K562 (cell line): ENCODE measurements around the gene MAML3.

Source experiments
- CEBPB ChIP-seq: fragments of 450-650 bp; IDR thresholded peaks from 2 replicates; pipeline ENCODE4 v1.6.1; 2016; ENCODE audit warnings: missing genetic modification characterization, missing compliant biosample characterization
- CHD7 ChIP-seq: fragments of 200-600 bp; sonication (generic); IDR thresholded peaks from one replicate; pipeline ENCODE4 v1.6.1; 2012; ENCODE audit warnings: mild to moderate bottlenecking, low read depth, low read length, inconsistent platforms
- GATA2 ChIP-seq: sonication (generic); formaldehyde crosslinking; IDR thresholded peaks from 2 replicates; pipeline ENCODE4 v1.4.0; 2020; ENCODE audit warnings: mild to moderate bottlenecking, missing genetic modification reagents
- GTF2F1 ChIP-seq: IDR thresholded peaks from 2 replicates; pipeline ENCODE4 v1.6.1; 2011; ENCODE audit warnings: low read depth, low read length, improper control_type of control experiment
- MAFF ChIP-seq: IDR thresholded peaks from 2 replicates; pipeline ENCODE4 v1.6.1; 2012; ENCODE audit warnings: low read length, improper control_type of control experiment
- NFRKB ChIP-seq: fragments of 450-650 bp; IDR thresholded peaks from 2 replicates; pipeline ENCODE4 v1.6.1; 2016; ENCODE audit warnings: low read depth
- ZBTB40 ChIP-seq, 2 experiments: fragments of 450-650 bp in 1 of 2; sonication (generic) in 1 of 2; formaldehyde crosslinking in 1 of 2; IDR thresholded peaks; 2 replicates each; pipeline versions ENCODE4 v1.7.1 to v1.9.0; 2016 to 2022; ENCODE audit warnings: inconsistent platforms in 1 of 2, mild to moderate bottlenecking in 1 of 2, missing genetic modification reagents in 1 of 2
- ZNF146 ChIP-seq: IDR thresholded peaks from one replicate; pipeline ENCODE4 v1.6.1; 2018; ENCODE audit warnings: missing compliant biosample characterization; ENCODE audit not compliant: unreplicated experiment
- ZNF274 ChIP-seq: IDR thresholded peaks from 2 replicates; pipeline ENCODE4 v1.6.1; 2011; ENCODE audit warnings: low read depth, mild to moderate bottlenecking, low read length, moderate library complexity, borderline replicate concordance
- TF ChIP-seq, protein P1 (sequence below), 3 experiments: IDR thresholded peaks in 2 of 3; conservative IDR thresholded peaks in 1 of 3; 2 replicates each; pipeline ENCODE4 v1.5.1; 2011 to 2012; ENCODE audit warnings: low read length in 3 of 3, mild to moderate bottlenecking in 3 of 3, control low read depth in 2 of 3, improper control_type of control experiment in 1 of 3, inconsistent platforms in 1 of 3, low read depth in 1 of 3, mixed read lengths in 1 of 3, moderate library complexity in 1 of 3; ENCODE audit not compliant: insufficient read depth in 2 of 3

- TF ChIP-seq ZBTB40 (IDR thresholded peaks at IDR 0.05), result no peak
- no peak for TF ChIP-seq ZBTB40 (CRISPR knock-in tag; IDR thresholded peaks at IDR 0.05)
- TF ChIP-seq GTF2F1, result no peak
- no peak for TF ChIP-seq MAFF
- TF ChIP-seq ZNF146 (CRISPR knock-in tag), result no peak
- TF ChIP-seq NFRKB, result no peak
- no peak for TF ChIP-seq GATA2 (CRISPR knock-in tag)
- no peak for TF ChIP-seq CEBPB (tag)
- no peak for TF ChIP-seq CHD7
- TF ChIP-seq, protein P1, sequence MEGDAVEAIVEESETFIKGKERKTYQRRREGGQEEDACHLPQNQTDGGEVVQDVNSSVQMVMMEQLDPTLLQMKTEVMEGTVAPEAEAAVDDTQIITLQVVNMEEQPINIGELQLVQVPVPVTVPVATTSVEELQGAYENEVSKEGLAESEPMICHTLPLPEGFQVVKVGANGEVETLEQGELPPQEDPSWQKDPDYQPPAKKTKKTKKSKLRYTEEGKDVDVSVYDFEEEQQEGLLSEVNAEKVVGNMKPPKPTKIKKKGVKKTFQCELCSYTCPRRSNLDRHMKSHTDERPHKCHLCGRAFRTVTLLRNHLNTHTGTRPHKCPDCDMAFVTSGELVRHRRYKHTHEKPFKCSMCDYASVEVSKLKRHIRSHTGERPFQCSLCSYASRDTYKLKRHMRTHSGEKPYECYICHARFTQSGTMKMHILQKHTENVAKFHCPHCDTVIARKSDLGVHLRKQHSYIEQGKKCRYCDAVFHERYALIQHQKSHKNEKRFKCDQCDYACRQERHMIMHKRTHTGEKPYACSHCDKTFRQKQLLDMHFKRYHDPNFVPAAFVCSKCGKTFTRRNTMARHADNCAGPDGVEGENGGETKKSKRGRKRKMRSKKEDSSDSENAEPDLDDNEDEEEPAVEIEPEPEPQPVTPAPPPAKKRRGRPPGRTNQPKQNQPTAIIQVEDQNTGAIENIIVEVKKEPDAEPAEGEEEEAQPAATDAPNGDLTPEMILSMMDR (IDR thresholded peaks at IDR 0.05 in 2 of 3, conservative IDR thresholded peaks at IDR 0.05 in 1 of 3; ENCODE audit: insufficient read depth in 2 of 3, low read depth in 1 of 3, low read length in 3 of 3), result no peak
- TF ChIP-seq ZNF274, result no peak
These were observed 219.2 kb downstream of the MAML3 start for GRCh38 chr4:139934708-139935195.
